HG03064 (cell line): ENCODE data around the gene ZSWIM6.

Experiments
- ATAC-seq: cut with Tn5 transposase; IDR thresholded peaks from one replicate; pipeline ENCODE4 v1.9.1; 2021; ENCODE audit warnings: low read depth; ENCODE audit not compliant: unreplicated experiment

Gene ZSWIM6

GRCh38 chr5:61431923-61432620 lies 100.0 kb downstream of the ZSWIM6 start:
- ATAC-seq = no peak

- no peak for ATAC-seq
Measured at GRCh38 chr5:61435368-61435767, 103.3 kb downstream of the ZSWIM6 start.

- ATAC-seq = no peak
Measured at GRCh38 chr5:61438298-61438970, 106.4 kb downstream of the ZSWIM6 start.

- ATAC-seq = no peak
Measured at GRCh38 chr5:61440086-61440485, 108.0 kb downstream of the ZSWIM6 start.

GRCh38 chr5:61440596-61440995 lies 108.5 kb downstream of the ZSWIM6 start:
- no peak for ATAC-seq

GRCh38 chr5:61441742-61442141 lies 109.7 kb downstream of the ZSWIM6 start:
- no peak for ATAC-seq

- ATAC-seq = no peak
Measured at GRCh38 chr5:61447780-61448495, 115.9 kb downstream of the ZSWIM6 start.

- ATAC-seq = no peak
Measured at GRCh38 chr5:61449804-61450492, 117.9 kb downstream of the ZSWIM6 start.

- no peak for ATAC-seq
Measured at GRCh38 chr5:61450493-61451279, 118.6 kb downstream of the ZSWIM6 start.

GRCh38 chr5:61455179-61456006 lies 123.3 kb downstream of the ZSWIM6 start:
- ATAC-seq = no peak

GRCh38 chr5:61460471-61460870 lies 128.4 kb downstream of the ZSWIM6 start:
- ATAC-seq = no peak

GRCh38 chr5:61461417-61461816 lies 129.4 kb downstream of the ZSWIM6 start:
- no peak for ATAC-seq

GRCh38 chr5:61461926-61462325 lies 129.9 kb downstream of the ZSWIM6 start:
- ATAC-seq = no peak

GRCh38 chr5:61463596-61463995 lies 131.5 kb downstream of the ZSWIM6 start:
- no peak for ATAC-seq

- ATAC-seq = no peak
Measured at GRCh38 chr5:61464512-61464911, 132.5 kb downstream of the ZSWIM6 start.

GRCh38 chr5:61465066-61465465 lies 133.0 kb downstream of the ZSWIM6 start:
- no peak for ATAC-seq

GRCh38 chr5:61465496-61465895 lies 133.4 kb downstream of the ZSWIM6 start:
- no peak for ATAC-seq

- ATAC-seq = no peak
Measured at GRCh38 chr5:61466017-61466416, 134.0 kb downstream of the ZSWIM6 start.

GRCh38 chr5:61467766-61468482 lies 135.9 kb downstream of the ZSWIM6 start:
- ATAC-seq = no peak
